Muscle of back (tissue), 11 donors: ENCODE measurements around the gene TMEM247. TPM values are rescaled to one million over a fixed set of nuclear protein-coding genes. Genes with fewer than 3 reads are reported as not detected.

Experiments used
- DNase-seq, 3 donors: peaks; one replicate each; pipeline versions ENCODE4 v3.0.0 to v3.0.0-alpha.2; 2013
- polyA plus RNA-seq, 10 donors: library from polyadenylated mRNA; unstranded; fragments of 120-200 nt; gene quantifications; one replicate each; pipeline ENCODE4 v1.2.1, GENCODE V29; 2013; ENCODE audit not compliant: insufficient read length in 10 of 10

TMEM247 gene
- polyA plus RNA-seq, 10 donors, result not detected

DNA sequence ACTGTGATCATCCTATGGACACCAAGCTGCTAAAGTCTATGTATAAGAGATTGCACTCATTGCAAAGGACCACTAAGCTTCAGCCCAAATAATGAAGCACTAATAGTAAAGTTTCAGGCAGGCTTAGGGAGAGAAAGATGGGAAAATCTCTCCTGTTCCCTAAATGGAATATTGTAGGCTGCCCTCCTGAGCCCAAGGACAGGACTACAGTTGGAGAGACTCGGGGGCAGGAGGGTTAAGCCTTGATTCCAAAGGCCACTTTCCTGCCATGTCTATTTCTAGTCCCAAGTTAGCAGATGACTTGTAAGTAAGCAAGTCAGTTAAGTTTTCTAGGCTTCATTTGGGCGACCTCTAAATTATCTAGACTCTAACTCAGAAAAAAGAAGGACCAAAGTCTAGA lies 9.0 kb downstream of the TMEM247 start:
- DNase-seq, result no peak

DNA sequence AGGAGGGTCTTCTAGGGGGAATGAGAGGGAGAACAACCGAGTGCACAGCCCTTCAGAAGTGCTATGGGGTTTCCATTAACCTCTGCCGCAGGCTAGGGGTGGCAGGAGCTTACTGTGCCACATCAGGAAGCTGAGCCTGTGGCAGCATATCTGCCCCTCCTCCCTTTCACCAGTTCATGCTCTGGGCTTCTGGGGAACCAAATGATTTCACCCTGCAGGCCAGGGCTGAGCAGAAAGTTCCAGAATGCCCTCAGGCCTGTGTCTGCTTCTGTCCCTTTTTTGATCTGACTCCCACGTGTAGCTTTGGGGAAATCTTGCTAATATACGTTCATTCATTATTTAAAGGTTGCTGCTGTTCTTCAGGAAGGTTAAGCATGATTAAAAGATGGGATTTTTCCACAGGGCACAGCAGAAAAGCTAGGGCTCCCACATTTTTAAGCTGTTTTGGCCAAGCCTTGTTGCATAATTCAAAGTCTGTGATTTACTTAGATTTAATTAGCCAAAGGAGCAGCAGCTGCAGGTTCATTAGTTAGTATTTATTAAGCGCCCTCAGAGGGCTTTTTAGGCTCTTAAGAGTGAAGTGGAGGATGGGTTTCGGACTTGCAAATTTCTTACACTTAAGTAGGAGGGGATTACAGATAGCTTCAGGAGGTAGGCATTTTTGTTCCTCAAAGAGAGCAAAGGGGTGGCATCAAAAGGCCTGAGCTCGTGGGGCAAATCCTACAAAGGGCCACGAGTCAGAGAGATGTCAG lies 10.2 kb downstream of the TMEM247 start:
- no peak for DNase-seq

DNA sequence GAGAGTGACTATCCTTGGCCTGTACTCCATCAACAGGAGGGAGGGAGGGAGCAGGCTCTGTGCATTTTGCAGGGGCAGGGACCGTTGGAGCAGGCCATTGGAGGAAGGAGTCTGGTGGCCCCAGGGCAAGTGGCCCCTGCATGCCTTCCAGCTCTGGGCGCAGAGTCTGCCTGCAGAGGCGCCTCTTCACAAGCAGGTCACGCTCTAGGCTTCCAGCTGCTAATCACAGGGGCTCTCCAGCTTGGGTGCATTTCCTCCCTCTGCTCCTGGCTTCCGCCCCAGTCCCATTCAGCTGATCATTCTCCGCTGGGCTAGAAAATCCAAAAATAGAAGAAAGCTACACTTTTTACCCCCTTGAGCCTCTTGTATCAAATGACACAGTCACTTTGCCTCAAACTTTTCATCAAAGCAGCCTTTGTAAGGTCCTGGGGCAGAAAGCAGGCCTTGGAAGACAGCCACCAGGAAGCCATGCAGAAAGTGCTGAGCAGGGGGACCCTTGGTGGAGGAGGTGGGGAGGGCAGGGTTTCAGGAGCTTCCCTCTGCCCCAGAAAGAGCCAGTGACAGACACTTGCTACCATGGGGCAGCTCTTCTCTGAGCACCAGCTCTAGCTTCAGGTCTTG lies 11.3 kb downstream of the TMEM247 start:
- peak; percentile 42 to 82 (median 58) for DNase-seq

DNA sequence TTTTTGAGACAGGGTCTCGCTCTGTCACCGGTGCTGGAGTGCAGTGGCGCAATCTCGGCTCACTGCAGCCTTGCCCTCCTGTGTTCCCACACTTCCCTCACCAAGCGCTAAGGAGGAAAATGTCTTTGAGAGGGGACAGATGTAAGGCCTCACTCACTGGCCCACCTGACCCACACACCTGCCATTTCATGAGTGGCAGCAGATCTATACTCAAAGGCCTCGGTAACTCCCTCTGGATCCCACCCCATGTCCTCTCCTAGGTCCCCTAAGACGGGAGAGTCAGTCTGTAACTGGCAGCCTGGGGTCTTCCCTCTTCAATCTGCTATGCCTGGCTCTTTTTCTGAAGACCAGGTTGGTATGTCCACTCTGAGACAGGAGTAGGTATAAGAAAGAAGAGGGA lies 12.9 kb downstream of the TMEM247 start:
- DNase-seq, result no peak

DNA sequence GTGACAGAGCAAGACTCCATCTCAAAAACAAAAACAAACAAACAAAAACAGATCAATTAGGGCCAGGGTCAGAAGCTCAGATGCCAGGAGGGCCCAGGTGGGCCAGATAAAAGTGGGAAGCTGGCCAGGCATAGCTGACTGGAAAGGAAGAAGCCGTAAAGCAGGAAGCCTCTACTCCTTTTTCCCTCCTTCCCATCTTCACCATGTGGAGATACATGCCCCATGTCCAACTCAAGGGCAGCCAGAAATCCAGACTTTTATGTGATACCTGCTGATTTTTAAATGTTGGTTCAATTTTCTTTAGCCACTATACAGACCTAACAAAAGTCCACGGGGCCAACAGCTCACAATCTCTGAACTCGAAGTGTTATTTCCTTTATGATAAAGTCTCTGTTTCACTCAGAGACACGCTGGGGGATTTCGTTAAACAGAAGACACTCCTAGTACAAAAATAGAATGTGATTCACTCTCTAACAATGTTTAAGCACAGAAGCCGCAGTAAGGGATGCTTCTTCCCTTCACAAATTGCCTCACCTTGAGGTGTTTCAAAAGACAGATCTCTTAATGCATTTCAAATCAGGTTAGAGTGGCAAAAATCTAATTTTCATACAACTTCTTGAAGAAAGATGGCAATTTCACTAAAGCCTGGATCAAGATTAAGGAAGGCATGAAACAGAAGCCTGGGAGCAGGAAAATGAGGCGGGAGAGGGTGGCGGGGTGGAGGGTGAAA lies 14.0 kb downstream of the TMEM247 start:
- DNase-seq, result peak in 1 of 3 donors; percentile 44

DNA sequence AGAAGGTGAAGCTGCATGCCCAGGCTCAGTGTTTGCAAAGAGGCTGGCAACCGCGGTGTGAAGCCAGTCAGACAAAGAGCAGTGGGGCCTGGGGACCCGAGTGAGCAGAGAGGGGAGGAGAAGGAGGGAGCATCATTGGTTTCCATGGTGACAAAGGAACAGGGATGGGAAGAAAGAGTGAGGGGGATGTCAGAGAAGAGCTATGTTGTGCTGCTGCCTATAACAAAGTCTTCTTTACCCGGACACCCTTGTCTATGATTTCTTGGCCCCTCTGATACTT lies 14.5 kb downstream of the TMEM247 start:
- DNase-seq, result no peak

DNA sequence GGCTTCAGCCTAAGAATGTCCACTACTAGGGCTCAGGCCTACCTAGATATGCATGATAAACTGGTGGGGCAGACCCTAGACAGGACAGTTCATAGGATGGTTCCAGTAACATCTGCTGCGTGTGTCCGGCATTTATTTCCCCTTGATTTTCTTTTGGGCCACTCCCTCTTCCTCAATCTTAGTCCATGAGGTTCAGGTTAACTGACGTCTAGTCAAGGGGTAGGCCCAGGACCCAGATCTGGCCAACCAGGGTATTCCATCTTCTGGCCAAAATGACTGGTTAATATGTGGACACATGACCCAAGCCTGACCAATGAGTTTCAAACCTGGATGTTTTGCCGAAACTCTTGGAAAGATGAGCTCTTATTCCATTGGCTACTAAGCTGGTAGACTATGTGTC lies 15.2 kb downstream of the TMEM247 start:
- no peak for DNase-seq

DNA sequence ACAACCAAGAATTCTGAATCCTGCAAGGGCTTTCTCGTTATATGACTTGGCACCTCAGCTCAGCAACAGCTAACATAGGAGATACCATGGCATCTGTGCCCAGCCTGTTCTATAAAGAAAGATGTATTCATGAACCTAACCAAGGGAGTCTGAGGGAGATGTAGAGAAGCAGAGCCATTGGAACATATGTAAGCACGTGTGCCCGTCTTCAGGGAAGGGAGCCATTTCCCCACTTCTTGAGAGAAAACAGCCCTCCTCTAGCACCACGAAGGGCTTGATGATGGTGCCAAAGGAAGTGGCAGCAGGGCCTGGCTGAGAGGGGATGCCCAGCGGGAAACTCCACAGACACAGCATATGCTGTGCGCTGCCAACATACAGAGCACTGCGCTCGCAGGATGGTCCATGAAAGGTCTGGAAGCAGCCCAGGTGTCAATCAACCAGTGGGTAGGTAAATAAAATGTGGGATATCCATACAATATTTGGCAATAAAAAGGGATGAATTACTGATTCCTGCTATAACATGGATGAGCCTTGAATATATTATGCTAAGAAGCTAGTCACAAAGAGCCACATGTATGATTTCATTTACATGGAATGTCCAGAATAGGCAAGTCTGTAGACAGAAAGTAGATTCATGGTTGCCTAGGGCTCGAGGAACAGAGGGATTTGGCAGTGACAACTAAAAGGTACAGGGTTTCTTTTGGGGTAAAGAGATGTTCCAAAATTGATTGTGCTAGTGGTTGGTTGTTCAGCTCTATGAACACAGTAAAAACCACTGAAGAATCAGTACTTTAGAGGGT lies 16.1 kb downstream of the TMEM247 start:
- DNase-seq, result no peak

DNA sequence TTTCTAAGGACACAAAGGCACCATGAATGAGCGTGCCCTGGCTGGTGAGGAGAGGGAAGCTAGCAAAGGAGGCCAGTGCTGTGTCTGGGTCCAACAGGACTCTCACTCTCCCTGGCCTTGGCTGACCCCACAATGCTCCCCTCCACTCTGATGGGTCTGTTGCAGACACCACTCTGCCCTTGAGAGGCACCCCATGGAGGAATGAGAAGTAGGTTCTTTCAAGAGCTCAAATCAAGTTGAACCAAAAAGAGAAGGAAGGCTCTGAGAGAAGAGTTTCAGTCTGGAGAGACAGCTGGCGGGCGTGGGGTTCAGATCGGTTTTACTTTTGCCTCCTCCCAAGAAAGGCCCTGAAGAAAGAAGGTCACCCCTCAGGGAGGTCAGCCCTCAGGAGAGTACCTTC lies 18.4 kb downstream of the TMEM247 start:
- no peak for DNase-seq

DNA sequence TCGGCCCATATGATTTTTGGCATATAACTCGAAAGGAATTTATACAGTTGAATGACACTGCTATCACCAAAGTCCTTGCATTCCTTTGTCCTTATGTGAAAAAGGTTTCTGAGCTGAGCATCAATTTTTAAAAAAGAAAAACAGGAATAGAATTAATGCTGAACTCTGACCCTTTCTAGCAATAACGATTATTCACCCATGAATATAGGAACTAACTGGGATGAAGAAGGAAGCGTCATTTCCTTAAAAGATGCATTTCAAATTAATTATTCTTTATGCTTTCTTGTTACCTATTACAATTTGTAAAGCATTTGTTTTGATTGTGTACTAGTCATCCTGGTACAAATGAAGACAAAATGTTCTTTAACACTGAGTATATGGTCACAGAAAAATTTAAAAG lies 19.3 kb downstream of the TMEM247 start:
- no peak for DNase-seq

DNA sequence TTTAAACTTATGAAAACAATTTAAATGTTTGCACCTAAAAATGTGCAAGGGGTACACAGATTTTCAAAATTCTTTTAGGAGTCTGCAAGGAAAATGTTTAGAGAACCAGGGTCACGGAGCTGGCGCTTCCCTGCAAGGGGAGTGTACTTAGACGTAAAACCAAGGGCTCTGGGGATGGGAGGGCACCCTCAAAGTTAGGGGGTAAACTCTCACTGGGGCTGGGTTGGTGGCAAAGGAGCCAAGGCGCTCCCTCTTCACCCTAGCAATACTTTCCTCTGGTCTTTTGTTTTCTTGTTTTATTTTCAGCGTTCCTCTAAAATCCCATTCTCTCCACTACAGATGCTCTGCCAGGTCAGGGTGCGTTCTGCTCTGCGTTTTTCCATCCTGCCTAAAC lies 20.0 kb downstream of the TMEM247 start:
- no peak for DNase-seq

DNA sequence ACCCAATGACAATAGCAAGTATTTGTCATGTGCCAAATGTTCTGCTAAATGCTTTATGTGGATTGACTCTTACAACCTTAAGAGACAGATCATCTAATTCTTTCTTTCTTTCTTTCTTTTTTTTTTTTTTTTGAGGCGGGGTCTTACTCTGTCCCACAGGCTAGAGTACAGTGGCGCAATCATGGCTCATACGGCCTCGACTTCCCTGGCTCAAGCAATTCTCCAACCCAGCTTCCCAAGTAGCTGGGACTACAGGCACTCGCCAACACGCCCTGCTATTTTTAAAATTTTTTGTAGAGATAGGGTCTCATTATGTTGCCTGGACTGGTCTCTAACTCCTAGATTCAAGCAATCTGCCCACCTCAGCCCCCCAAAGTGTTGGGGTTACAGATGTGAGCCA lies 21.4 kb downstream of the TMEM247 start:
- DNase-seq, result no peak

DNA sequence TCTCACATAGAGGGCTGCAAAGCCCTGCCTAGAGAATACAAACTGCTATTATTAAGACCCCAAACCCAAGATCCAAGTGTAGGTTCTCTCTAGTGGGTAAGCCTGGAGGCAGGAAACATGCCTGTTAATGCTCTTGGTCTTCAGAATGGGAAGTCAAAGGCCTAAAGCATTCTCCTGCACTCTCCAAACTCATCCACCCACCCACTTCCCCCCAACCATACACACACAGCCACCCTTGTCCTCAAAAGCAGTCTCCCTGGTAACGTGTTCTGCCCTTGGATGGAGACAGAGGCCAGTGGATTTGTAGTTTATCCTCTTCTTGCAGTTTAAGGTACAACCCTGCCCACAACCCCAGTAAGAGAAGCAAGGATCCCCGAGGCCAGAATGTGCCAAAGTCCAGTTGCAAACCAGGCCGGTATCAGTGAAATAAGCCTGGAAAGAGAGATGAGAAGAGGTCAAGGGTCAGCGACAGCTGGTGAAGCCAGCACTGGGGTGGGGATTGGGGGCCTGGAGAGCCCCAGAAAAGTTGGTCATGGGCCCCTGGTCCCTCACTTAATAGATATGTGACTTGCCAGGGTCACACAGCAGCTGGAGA lies 23.0 kb downstream of the TMEM247 start:
- no peak for DNase-seq

DNA sequence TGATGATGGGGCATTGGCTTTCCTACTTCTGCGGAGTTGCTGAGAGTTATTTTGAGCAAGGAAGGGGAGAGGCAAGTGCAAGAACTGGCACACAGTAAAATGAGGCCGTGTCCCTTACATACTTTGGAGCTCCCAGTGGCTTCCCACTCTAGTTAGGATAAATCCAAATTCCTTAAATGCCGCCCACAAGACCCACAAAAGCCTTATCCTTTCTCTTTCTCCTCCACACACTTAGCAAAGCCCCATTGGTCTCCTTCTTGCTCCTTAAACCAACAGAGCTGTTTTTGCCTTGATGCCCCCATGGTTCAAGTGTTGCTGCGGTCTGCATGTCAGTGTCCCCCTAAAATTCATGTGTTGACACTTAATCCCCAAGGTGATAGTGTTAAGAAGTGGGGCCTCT lies 24.3 kb downstream of the TMEM247 start:
- no peak for DNase-seq

DNA sequence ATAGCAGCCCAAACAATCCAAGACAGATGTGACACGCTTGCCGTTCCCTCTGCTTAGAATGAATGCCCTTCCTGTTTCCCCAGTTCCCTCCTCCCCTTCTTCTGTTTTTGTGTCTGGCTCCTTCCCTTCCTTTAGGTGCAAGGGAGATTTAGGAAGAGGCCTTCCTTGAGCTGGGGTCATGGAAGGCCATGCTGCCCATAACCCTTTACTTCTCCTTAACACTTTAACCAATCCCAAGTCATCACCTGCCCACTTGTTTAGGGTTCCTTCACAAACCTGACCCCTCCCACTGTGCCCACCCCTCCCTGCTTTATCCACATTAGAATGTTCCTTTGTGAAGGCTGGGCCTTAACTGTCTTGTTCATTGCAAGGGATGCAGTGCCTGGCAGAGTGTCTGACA lies 24.9 kb downstream of the TMEM247 start:
- no peak for DNase-seq

DNA sequence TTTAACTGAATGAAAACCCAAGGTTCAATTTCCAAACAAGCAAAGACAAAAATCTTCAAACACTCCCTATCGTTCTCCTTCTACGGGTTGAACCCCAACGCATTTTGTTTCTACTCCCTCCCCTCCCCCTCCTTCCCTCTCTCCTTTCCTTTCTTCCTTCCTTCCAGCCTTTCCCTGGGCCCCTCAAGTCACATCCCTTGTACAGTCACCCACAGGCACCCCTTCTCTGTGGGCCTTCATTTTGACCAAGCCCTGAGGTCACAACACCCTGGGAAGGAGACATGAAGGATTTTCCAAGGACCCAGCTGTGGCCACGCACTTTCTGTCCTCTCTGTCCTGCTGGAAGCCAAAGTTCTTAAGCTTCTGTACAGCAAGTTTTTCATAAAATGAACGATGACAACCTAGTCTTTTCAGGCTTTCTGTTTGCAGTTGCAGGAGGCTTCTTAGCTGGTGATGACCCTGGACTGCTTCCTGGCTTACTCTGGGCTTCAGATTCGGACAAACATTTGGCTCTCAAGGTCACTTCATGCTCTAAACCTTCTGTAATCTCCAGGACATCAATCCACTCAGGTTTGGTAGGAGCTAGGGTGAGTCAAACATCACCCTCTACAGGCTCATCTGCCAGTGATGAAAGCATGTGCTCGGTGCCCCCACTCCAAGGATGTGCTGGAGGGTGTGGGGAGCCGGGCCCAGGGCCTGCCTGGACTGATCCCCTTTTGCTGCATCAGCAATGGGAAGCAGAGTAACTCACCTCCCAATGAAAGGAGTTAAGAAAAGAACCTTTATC lies 25.5 kb downstream of the TMEM247 start:
- DNase-seq, result no peak

DNA sequence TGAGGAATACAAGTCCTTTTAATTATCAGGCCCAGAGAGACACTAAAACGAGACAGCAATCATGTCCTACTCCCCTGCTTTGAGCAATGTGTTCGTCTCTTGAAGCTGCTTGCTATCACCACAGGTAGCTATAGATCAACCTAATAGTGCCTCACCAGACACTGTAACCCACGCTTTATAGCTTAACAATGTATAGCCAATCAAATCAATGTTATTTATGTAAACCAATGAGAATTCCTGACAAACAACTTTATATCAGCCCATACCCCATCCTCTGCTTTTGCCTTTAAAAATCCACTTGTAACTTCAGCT lies 26.1 kb downstream of the TMEM247 start:
- no peak for DNase-seq

DNA sequence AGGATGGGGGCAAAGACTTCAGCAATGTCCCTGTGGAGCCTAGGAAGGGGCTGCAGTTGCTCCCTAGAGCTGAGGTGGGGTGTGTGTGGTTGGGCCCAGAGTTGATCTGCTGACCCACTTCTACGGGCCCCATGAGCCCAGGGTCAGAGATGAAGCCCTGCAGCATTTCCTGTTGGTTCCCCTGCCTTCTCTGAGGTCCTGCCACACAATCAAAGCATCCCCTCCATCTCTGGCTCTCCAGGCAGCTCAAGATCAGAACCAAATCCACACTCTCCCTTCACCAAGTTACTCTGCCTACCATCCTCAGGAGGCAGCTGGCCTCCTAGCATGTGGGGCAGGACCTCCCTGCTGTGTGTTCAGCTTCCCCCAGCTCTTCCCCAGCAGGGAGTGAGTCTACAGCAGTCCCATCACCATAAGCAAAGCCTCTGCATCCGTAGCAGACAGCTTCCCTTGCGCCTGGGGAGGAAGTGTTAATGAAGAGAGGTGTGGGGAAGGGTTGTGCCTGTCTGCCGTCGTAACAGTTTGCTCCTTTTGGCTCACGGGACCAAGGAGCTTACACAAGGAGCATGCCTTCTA lies 26.9 kb downstream of the TMEM247 start:
- no peak for DNase-seq

DNA sequence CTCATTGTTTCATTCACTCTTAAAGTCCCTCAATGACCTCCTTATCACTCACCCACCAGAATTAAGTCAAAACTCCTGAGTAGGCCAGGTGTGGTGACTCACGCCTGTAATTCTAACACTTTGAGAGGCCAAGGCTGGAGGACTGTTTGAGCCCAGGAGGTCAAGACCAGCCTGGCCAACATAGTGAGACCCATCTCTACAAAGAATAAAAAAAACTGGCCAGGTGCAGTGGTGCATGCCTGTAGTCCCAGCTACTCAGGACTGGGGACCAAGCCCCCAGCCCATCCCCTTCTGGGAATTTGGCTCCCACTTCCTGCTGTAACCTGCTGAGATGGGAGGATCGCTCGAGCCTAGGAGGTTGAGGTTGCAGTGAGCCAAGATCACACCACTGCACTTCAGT lies 28.9 kb downstream of the TMEM247 start:
- no peak for DNase-seq

DNA sequence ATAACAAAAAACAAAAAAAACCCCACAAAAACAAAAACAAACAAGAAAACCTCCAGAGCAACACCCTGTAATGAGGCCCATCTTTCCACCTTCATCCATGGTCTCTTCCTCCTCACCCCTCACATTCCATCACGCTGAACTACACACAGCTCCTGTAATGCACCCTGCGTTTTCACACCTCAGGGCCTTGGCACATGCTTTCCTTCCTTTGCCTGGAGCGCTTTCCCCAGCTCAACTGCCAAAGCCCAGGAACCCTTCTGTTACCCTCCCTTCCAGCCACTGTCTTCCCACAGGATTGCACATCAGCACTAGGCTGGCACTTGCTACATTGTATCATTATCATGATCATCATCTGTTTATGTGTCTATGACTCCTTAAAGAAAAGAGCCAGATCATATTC lies 29.4 kb downstream of the TMEM247 start:
- DNase-seq, result no peak

DNA sequence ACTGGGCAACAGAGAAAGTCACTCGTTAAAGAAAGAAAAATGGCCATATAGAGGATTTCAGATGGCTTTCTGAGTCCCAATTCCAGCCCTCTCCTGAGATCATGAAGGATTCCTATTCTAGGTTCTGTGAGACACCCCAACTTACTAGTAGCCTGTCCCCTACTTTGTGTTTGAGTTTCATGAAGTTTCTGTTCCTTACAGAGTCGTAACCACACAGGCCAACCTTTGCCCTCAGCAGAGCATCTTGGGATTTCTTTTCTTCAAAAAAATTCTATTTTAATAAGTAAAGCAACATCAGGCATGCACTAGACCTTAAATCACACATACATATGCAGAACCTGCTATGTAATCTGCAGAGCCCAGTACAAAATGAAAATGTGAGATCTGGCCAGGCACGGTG lies 30.4 kb downstream of the TMEM247 start:
- no peak for DNase-seq
